SH-SY5Y (cell line): ENCODE results near the gene CALB2.

Experiments used
- GATA2 ChIP-seq: IDR thresholded peaks from 2 replicates; pipeline ENCODE4 v1.6.1; 2011; ENCODE audit warnings: mild to moderate bottlenecking, low read depth, low read length
- GATA3 ChIP-seq: IDR thresholded peaks from 2 replicates; pipeline ENCODE4 v1.6.1; 2011; ENCODE audit warnings: low read depth, mild to moderate bottlenecking, low read length, moderate library complexity

- TF ChIP-seq GATA2 (no peak), GATA3 (no peak)
These were observed 5.5 kb upstream of the CALB2 start for GRCh38 chr16:71352963-71353460.
